NCI-H2107 (cell line): ENCODE data around the gene HIP1R.
"Not testable (repeated sequence)": the region's sequence is repeated elsewhere in the genome, so short reads cannot be mapped to it uniquely, and the experiment has no call there.

Experiments
- DNase-seq: peaks from one replicate; lab custom pipeline; 2025; lab: John Stamatoyannopoulos, UW

HIP1R gene

GRCh38 chr12:122834921-122835749, at the start of gene HIP1R:
TSS of gene HIP1R (plus strand) at chr12:122835457. CDS start at chr12:122835551, 94 bp downstream.
- no peak for DNase-seq

GRCh38 chr12:122785503-122785902, 49.8 kb upstream of the HIP1R start:
- no peak for DNase-seq

GRCh38 chr12:122788387-122788786, 46.9 kb upstream of the HIP1R start:
- no peak for DNase-seq

GRCh38 chr12:122789637-122790036, 45.6 kb upstream of the HIP1R start:
- DNase-seq, result no peak

GRCh38 chr12:122790393-122791075, 44.7 kb upstream of the HIP1R start:
- DNase-seq, result no peak

GRCh38 chr12:122793685-122794106, 41.6 kb upstream of the HIP1R start:
- DNase-seq, result peak; percentile 22

- DNase-seq, result no peak
Measured at GRCh38 chr12:122795807-122796206, 39.5 kb upstream of the HIP1R start.

- no peak for DNase-seq
Measured at GRCh38 chr12:122799641-122800243, 35.5 kb upstream of the HIP1R start.

- DNase-seq, result no peak
Measured at GRCh38 chr12:122803937-122804336, 31.3 kb upstream of the HIP1R start.

- not testable (repeated sequence) for DNase-seq
Measured at GRCh38 chr12:122804957-122805356, 30.3 kb upstream of the HIP1R start.

- DNase-seq, result no peak
Measured at GRCh38 chr12:122807651-122808050, 27.6 kb upstream of the HIP1R start.

GRCh38 chr12:122811777-122812176, 23.5 kb upstream of the HIP1R start:
- no peak for DNase-seq

- DNase-seq, result no peak
Measured at GRCh38 chr12:122813310-122813713, 21.9 kb upstream of the HIP1R start.

GRCh38 chr12:122819209-122819785, 16.0 kb upstream of the HIP1R start:
- no peak for DNase-seq

- DNase-seq, result no peak
Measured at GRCh38 chr12:122820138-122820537, 15.1 kb upstream of the HIP1R start.

- no peak for DNase-seq
Measured at GRCh38 chr12:122820838-122821271, 14.4 kb upstream of the HIP1R start.

- no peak for DNase-seq
Measured at GRCh38 chr12:122823429-122823828, 11.8 kb upstream of the HIP1R start.

GRCh38 chr12:122825773-122826724, 9.2 kb upstream of the HIP1R start:
- no peak for DNase-seq

GRCh38 chr12:122827258-122827657, 8.0 kb upstream of the HIP1R start:
- no peak for DNase-seq

GRCh38 chr12:122830517-122831214, 4.6 kb upstream of the HIP1R start:
- DNase-seq, result no peak
